Suprapubic skin (tissue), 4 donors: Measurements from ENCODE around the gene TET1. TPM values are rescaled to one million over a fixed set of nuclear protein-coding genes. Genes with fewer than 3 reads are reported as not detected.
"Not testable (repeated sequence)": the region's sequence is repeated elsewhere in the genome, so short reads cannot be mapped to it uniquely, and the experiment has no call there.

Source experiments
- DNase-seq, 2 donors: peaks; one replicate each; pipeline ENCODE4 v3.0.0-alpha.2; 2019; ENCODE audit warnings: low spot score in 2 of 2
- H3K27ac ChIP-seq: fragments of 200-600 bp; sonication (generic); one replicate; pipeline ENCODE4 v1.5.1; 2019
- H3K27me3 ChIP-seq: fragments of 200-600 bp; sonication (generic); one replicate; pipeline ENCODE4 v1.5.1; 2019
- H3K36me3 ChIP-seq: fragments of 200-600 bp; sonication (generic); one replicate; pipeline ENCODE4 v1.5.1; 2019
- H3K4me1 ChIP-seq: fragments of 200-600 bp; sonication (generic); one replicate; pipeline ENCODE4 v1.5.1; 2019
- H3K4me3 ChIP-seq: fragments of 200-600 bp; sonication (generic); one replicate; pipeline ENCODE4 v1.5.1; 2019; ENCODE audit warnings: mild to moderate bottlenecking
- H3K9me3 ChIP-seq: fragments of 200-600 bp; sonication (generic); one replicate; pipeline ENCODE4 v1.5.1; 2019
- EP300 ChIP-seq: sonication (generic); formaldehyde crosslinking; IDR thresholded peaks from one replicate; pipeline ENCODE4 v1.6.1; 2017; ENCODE audit warnings: antibody characterized with exemption
- POLR2A ChIP-seq, 2 donors: fragments of 450-650 bp; IDR thresholded peaks; one replicate each; pipeline ENCODE4 v1.6.1; 2017; ENCODE audit warnings: antibody characterized with exemption in 2 of 2, mild to moderate bottlenecking in 2 of 2, moderate library complexity in 2 of 2
- POLR2AphosphoS5 ChIP-seq, 3 donors: sonication (generic); formaldehyde crosslinking; IDR thresholded peaks; one replicate each; pipeline ENCODE4 v1.6.1; 2017; ENCODE audit warnings: antibody characterized with exemption in 3 of 3
- WGBS: methylation state at CpG from one replicate; pipeline ENCODE4 v1.1.5; 2018; 5-methylcytosine and 5-hydroxymethylcytosine counted together
- total RNA-seq, 4 donors: library from RNA; depleted of rRNA; stranded (reverse); fragments of >200 nt; gene quantifications; one replicate each; pipeline ENCODE4 v1.1.0, GENCODE V29; 2016
- TF ChIP-seq, protein P1 (sequence below), 2 donors: fragments of 200-600 bp in 1 of 2; fragments of 450-650 bp in 1 of 2; sonication (generic) in 1 of 2; IDR thresholded peaks; one replicate each; pipeline ENCODE4 v1.5.1; 2016 to 2019; ENCODE audit warnings: antibody characterized with exemption in 2 of 2, mild to moderate bottlenecking in 1 of 2, moderate library complexity in 1 of 2

The TET1 gene
- 1 to 10 TPM in 3 of 4 donors, under 1 TPM in 1; 0.98 to 3.2 (median 2.6) TPM for total RNA-seq

DNA sequence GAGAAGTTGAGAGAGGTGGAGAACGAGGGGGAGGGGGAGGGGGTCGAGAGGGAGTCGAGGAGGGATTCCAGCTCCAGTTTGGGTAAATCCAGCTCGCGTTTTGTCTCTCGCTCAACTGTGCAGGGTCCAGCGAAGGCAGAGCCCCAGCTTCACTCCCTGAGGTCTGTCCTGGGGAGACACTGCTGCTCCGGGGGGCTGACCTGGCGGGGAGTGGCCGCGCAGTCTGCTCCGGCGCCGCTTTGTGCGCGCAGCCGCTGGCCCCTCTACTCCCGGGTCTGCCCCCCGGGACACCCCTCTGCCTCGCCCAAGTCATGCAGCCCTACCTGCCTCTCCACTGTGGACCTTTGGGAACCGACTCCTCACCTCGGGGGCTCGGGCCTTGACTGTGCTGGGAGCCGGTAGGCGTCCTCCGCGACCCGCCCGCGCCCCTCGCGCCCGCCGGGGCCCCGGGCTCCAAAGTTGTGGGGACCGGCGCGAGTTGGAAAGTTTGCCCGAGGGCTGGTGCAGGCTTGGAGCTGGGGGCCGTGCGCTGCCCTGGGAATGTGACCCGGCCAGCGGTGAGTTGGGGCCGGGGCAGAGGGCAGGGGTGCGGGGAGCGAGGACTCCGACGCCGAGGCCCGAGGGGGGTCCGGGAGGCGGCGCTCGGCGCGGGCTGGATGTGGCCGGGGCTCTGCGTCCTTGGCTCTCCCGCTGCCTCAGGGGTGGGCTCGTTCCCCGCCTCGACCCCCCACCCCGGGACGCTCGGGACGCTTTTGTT lies at the start of gene TET1:
Gene TET1 (plus strand): TSS at position 152 of the 757 bp plus-strand sequence. CDS start 12,002 bp downstream, outside the sequence.
- H3K4me1 ChIP-seq, result peaks cover 30% of the 10 kb centered on the region
- H3K27me3 ChIP-seq, result no peaks in the 10 kb centered on the region
- H3K9me3 ChIP-seq, result no peaks in the 10 kb centered on the region
- WGBS, result 0% methylated on average over 7 of the region's 66 CpGs
- no peaks in the 10 kb centered on the region for H3K36me3 ChIP-seq
- peak within 1 kb of the TSS; percentile 46 for H3K27ac ChIP-seq
- peak within 1 kb of the TSS; percentile 72 for H3K4me3 ChIP-seq
- TF ChIP-seq, protein P1, sequence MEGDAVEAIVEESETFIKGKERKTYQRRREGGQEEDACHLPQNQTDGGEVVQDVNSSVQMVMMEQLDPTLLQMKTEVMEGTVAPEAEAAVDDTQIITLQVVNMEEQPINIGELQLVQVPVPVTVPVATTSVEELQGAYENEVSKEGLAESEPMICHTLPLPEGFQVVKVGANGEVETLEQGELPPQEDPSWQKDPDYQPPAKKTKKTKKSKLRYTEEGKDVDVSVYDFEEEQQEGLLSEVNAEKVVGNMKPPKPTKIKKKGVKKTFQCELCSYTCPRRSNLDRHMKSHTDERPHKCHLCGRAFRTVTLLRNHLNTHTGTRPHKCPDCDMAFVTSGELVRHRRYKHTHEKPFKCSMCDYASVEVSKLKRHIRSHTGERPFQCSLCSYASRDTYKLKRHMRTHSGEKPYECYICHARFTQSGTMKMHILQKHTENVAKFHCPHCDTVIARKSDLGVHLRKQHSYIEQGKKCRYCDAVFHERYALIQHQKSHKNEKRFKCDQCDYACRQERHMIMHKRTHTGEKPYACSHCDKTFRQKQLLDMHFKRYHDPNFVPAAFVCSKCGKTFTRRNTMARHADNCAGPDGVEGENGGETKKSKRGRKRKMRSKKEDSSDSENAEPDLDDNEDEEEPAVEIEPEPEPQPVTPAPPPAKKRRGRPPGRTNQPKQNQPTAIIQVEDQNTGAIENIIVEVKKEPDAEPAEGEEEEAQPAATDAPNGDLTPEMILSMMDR (IDR thresholded peaks at IDR 0.05), result no peak
- no peak for TF ChIP-seq EP300
- no peak for TF ChIP-seq POLR2AphosphoS5 (IDR thresholded peaks at IDR 0.05)
- TF ChIP-seq POLR2A (IDR thresholded peaks at IDR 0.05), result no peak
- DNase-seq, result peak; percentile 71 to 85

DNA sequence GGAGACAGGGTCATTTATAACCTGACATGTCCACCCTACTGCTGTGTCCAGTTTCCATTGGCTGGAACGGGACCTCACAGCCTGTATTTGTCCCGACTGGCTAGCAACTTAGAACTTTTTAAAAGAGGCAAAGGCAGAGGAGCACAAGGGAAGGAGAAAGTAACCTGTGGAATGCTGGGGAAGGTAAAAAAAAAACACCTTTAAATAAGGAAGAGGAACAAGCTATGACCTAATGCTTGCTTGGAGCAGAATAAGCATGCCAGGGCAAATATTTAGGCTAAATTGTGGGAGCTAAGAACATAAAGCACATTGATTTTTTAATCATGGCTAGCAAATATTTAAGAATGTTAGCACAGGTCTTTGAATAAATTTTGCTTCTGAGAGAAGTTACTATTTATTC lies 43.9 kb upstream of the TET1 start:
- not testable (repeated sequence) for H3K27me3 ChIP-seq, H3K27ac ChIP-seq, H3K4me3 ChIP-seq, H3K9me3 ChIP-seq, H3K4me1 ChIP-seq, DNase-seq
- 64% methylated on average over 2 of the region's 2 CpGs for WGBS
- peaks cover 21% of the 10 kb centered on the region for H3K36me3 ChIP-seq

DNA sequence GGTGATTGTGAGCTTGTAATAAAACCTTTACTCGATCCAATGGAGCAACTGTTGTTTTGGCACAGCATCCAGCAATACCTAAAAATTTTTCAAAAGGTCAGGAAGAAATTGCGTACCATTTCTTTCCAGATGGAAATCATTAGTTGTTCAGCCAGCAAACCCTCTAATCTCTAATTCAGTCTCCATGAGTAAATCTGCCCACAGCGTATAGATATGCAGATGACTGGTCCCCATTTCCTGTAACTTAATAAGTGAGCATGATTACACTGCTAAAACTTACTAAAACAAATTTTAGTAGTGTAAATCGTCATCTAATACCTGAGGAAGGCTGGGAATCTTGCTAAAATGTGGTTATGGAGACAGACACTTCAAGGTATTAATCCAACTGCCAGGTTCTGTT lies 43.4 kb upstream of the TET1 start:
- Histone ChIP-seq H3K27me3 (no peaks in the 10 kb centered on the region), H3K36me3 (peaks cover 22% of the 10 kb centered on the region), H3K4me3 (no peak overlapping the region), H3K9me3 (no peaks in the 10 kb centered on the region), H3K4me1 (peaks cover 3% of the 10 kb centered on the region), H3K27ac (no peak overlapping the region)
- TF ChIP-seq EP300 (no peak), POLR2AphosphoS5 (IDR thresholded peaks at IDR 0.05) (no peak), POLR2A (IDR thresholded peaks at IDR 0.05) (no peak)
- TF ChIP-seq, protein P1 (IDR thresholded peaks at IDR 0.05), result no peak
- DNase-seq, result no peak
- WGBS, result 33% methylated on average over 4 of the region's 4 CpGs

DNA sequence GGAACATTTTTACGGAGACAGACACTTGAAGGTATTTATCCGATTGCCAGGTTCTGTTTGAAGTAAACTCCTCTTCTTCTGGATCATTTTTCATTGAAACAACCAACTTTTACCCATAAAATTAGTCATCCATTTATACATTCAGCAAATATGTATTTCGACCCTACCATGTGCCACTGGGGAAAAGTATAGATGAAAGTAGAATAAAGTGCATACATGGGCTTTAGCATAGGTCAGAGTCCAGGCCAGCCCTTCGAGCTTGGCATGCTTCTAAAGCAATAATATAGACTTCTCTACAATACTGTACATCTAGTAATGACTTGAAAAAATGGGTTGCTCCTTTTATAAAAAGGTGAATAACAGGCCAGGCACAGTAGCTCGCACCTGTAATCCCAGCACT lies 42.9 kb upstream of the TET1 start:
- Histone ChIP-seq H3K4me3 (no peak overlapping the region), H3K9me3 (no peaks in the 10 kb centered on the region), H3K36me3 (peaks cover 22% of the 10 kb centered on the region), H3K4me1 (peaks cover 3% of the 10 kb centered on the region), H3K27me3 (no peaks in the 10 kb centered on the region), H3K27ac (no peak overlapping the region)
- peak in 1 of 2 donors; percentile 8 for DNase-seq
- 84% methylated on average over 5 of the region's 5 CpGs for WGBS
- TF ChIP-seq POLR2AphosphoS5 (IDR thresholded peaks at IDR 0.05) (no peak), POLR2A (IDR thresholded peaks at IDR 0.05) (no peak), EP300 (no peak)
- TF ChIP-seq, protein P1 (IDR thresholded peaks at IDR 0.05), result no peak

DNA sequence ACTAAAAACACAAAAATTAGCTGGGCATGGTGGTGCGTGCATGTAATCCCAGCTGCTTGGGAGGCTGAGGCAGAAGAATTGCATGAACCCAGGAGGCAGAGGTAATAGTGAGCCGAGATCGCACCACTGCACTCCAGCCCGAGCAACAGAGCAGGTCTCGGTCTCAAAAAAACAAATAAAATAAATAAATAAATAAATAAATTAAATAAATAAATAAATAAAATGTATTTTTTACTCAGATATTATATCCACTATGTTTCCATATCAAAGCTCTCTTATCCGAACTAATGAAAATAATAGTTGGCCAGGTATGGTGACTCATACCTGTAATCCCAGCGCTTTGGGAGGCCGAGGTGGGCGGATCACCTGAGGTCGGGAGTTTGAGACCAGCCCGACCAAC lies 41.5 kb upstream of the TET1 start:
- not testable (repeated sequence) for H3K27me3 ChIP-seq, DNase-seq, H3K4me1 ChIP-seq, H3K27ac ChIP-seq, H3K9me3 ChIP-seq, H3K4me3 ChIP-seq
- H3K36me3 ChIP-seq, result peaks cover 25% of the 10 kb centered on the region
- WGBS, result 92% methylated on average over 11 of the region's 11 CpGs

DNA sequence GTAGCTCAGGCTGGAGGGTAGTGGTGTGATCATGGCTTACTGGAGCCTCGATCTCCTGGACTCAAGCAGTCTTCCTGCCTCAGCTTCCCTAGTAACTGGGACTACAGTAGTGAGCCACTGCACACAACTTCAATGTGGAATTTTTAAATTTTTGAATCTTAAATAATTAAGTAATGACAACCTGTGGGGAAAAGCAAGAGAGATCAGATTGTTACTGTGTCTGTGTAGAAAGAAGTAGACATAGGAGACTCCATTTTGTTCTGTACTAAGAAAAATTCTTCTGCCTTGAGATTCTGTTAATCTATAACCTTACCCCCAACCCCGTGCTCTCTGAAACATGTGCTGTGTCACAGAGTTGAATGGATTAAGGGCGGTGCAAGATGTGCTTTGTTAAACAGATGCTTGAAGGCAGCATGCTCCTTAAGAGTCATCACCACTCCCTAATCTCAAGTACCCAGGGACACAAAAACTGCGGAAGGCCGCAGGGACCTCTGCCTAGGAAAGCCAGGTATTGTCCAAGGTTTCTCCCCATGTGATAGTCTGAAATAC lies 34.6 kb upstream of the TET1 start:
- not testable (repeated sequence) for H3K9me3 ChIP-seq, H3K36me3 ChIP-seq, H3K27ac ChIP-seq, H3K27me3 ChIP-seq, H3K4me3 ChIP-seq, DNase-seq
- H3K4me1 ChIP-seq, result peaks cover 11% of the 10 kb centered on the region
- WGBS, result 67% methylated on average over 5 of the region's 5 CpGs
